Measurements from ENCODE around the gene SLC8B1.

SLC8B1 gene

GRCh38 chr12:113292091-113292490 is 42.8 kb downstream of the SLC8B1 start:
- DNase-seq = no peak

- no peak for DNase-seq
Measured at GRCh38 chr12:113291586-113291985, 43.3 kb downstream of the SLC8B1 start.

GRCh38 chr12:113290506-113290905 is 44.4 kb downstream of the SLC8B1 start:
- no peak for DNase-seq

- no peak for DNase-seq
Measured at GRCh38 chr12:113289361-113289760, 45.5 kb downstream of the SLC8B1 start.

GRCh38 chr12:113287899-113288282 is 47.0 kb downstream of the SLC8B1 start:
- no peak for DNase-seq

GRCh38 chr12:113287146-113287898 is 47.6 kb downstream of the SLC8B1 start:
- DNase-seq = no peak

- DNase-seq = no peak
Measured at GRCh38 chr12:113286712-113287111, 48.2 kb downstream of the SLC8B1 start.

GRCh38 chr12:113285679-113286610 is 49.0 kb downstream of the SLC8B1 start:
- DNase-seq = no peak

- DNase-seq = no peak
Measured at GRCh38 chr12:113284751-113285150, 50.2 kb downstream of the SLC8B1 start.

GRCh38 chr12:113278633-113279032 is 56.3 kb downstream of the SLC8B1 start:
- no peak for DNase-seq

- no peak for DNase-seq
Measured at GRCh38 chr12:113278141-113278540, 56.8 kb downstream of the SLC8B1 start.

- DNase-seq = no peak
Measured at GRCh38 chr12:113277511-113277910, 57.4 kb downstream of the SLC8B1 start.

GRCh38 chr12:113276946-113277500 is 57.9 kb downstream of the SLC8B1 start:
- no peak for DNase-seq

GRCh38 chr12:113276306-113276705 is 58.6 kb downstream of the SLC8B1 start:
- DNase-seq = no peak

GRCh38 chr12:113274848-113275247 is 60.1 kb downstream of the SLC8B1 start:
- no peak for DNase-seq

GRCh38 chr12:113273053-113273725 is 61.7 kb downstream of the SLC8B1 start:
- DNase-seq = no peak

- no peak for DNase-seq
Measured at GRCh38 chr12:113271853-113272561, 62.9 kb downstream of the SLC8B1 start.

GRCh38 chr12:113271466-113271852 is 63.5 kb downstream of the SLC8B1 start:
- DNase-seq = no peak

- DNase-seq = no peak
Measured at GRCh38 chr12:113270709-113271009, 64.2 kb downstream of the SLC8B1 start.

GRCh38 chr12:113269257-113269943 is 65.5 kb downstream of the SLC8B1 start:
- no peak for DNase-seq

- DNase-seq = no peak
Measured at GRCh38 chr12:113268621-113269020, 66.3 kb downstream of the SLC8B1 start.

GRCh38 chr12:113268136-113268535 is 66.8 kb downstream of the SLC8B1 start:
- DNase-seq = no peak
